HepG2 (cell line): ENCODE measurements around the gene DNASE1. TPM values are rescaled to one million over a fixed set of nuclear protein-coding genes. Genes with fewer than 3 reads are reported as not detected.

Experiments used
- FOXA3 ChIP-seq: IDR thresholded peaks from 2 replicates; pipeline ENCODE4 v1.6.1; 2016; ENCODE audit warnings: missing genetic modification reagents, missing compliant biosample characterization
- KAT7 ChIP-seq: IDR thresholded peaks from 2 replicates; pipeline ENCODE4 v1.6.1; 2018; ENCODE audit warnings: borderline replicate concordance, missing compliant biosample characterization
- MXD4 ChIP-seq: IDR thresholded peaks from 2 replicates; pipeline ENCODE4 v1.6.1; 2016; ENCODE audit warnings: mild to moderate bottlenecking, missing biosample characterization, missing genetic modification reagents
- POLR2AphosphoS2 ChIP-seq: IDR thresholded peaks from 2 replicates; pipeline ENCODE4 v1.6.1; 2011; ENCODE audit warnings: low read depth, low read length, improper control_type of control experiment
- RBAK ChIP-seq: sonication (generic); formaldehyde crosslinking; IDR thresholded peaks from 2 replicates; pipeline ENCODE4 v1.5.1; 2020; ENCODE audit warnings: mild to moderate bottlenecking, missing genetic modification reagents
- REPIN1 ChIP-seq: sonication (generic); formaldehyde crosslinking; IDR thresholded peaks from 2 replicates; pipeline ENCODE4 v1.8.0; 2022; ENCODE audit warnings: missing genetic modification reagents, low read depth, mild to moderate bottlenecking, borderline replicate concordance
- SETDB1 ChIP-seq: sonication (generic); formaldehyde crosslinking; IDR thresholded peaks from 2 replicates; pipeline ENCODE4 v1.5.1; 2020; ENCODE audit warnings: missing genetic modification reagents, mild to moderate bottlenecking, borderline replicate concordance
- SOX13 ChIP-seq, 3 experiments: fragments of 450-650 bp in 1 of 3; sonication (generic) in 1 of 3; formaldehyde crosslinking in 1 of 3; IDR thresholded peaks in 2 of 3; conservative IDR thresholded peaks in 1 of 3; 2 replicates each; pipeline versions ENCODE4 v1.5.0 to v1.6.1; 2016 to 2020; ENCODE audit warnings: antibody characterized with exemption in 1 of 3, mild to moderate bottlenecking in 1 of 3, missing compliant biosample characterization in 1 of 3, missing genetic modification reagents in 1 of 3, moderate library complexity in 1 of 3
- TMF1 ChIP-seq: sonication (generic); formaldehyde crosslinking; IDR thresholded peaks from 2 replicates; pipeline ENCODE4 v1.8.1; 2022; ENCODE audit warnings: low read depth, missing genetic modification reagents
- YEATS4 ChIP-seq: sonication (generic); formaldehyde crosslinking; IDR thresholded peaks from 2 replicates; pipeline ENCODE4 v1.4.0; 2020; ENCODE audit warnings: missing genetic modification reagents, borderline replicate concordance
- ZNF24 ChIP-seq: fragments of 450-650 bp; IDR thresholded peaks from 2 replicates; pipeline ENCODE4 v1.6.1; 2017; ENCODE audit warnings: antibody characterized with exemption, mild to moderate bottlenecking
- ZNF337 ChIP-seq: sonication (generic); formaldehyde crosslinking; IDR thresholded peaks from 2 replicates; pipeline ENCODE4 v1.5.1; 2020; ENCODE audit warnings: missing genetic modification reagents, low read depth, mild to moderate bottlenecking, borderline replicate concordance
- ZNF432 ChIP-seq: sonication (generic); formaldehyde crosslinking; IDR thresholded peaks from 2 replicates; pipeline ENCODE4 v1.5.0; 2020; ENCODE audit warnings: missing genetic modification reagents, mild to moderate bottlenecking, borderline replicate concordance
- ZNF572 ChIP-seq: sonication (generic); formaldehyde crosslinking; IDR thresholded peaks from 2 replicates; pipeline ENCODE4 v1.5.1; 2020; ENCODE audit warnings: mild to moderate bottlenecking, missing genetic modification reagents
- polyA plus RNA-seq, 8 experiments: library from polyadenylated mRNA; depleted of rRNA in 3 of 8; stranded (reverse) in 7 of 8; unstranded in 1 of 8; fragments of >200 nt; fragmentation: Illumina TruSeq in 4 of 8; extraction: Trizol in 4 of 8; gene quantifications; 2 replicates each; pipeline versions ENCODE4 v1.2.1 to v1.2.3, GENCODE V29; 2011 to 2016; ENCODE audit warnings: low read depth in 4 of 8, missing spikeins in 1 of 8, mixed read lengths in 1 of 8; ENCODE audit not compliant: insufficient read depth in 1 of 8
- total RNA-seq, 5 experiments: library from RNA; depleted of rRNA; stranded (reverse); fragments of >200 nt; fragmentation: Illumina TruSeq; extraction: Trizol; gene quantifications; 2 replicates each; pipeline ENCODE4 v1.2.3, GENCODE V29; 2016; ENCODE audit warnings: low read depth in 1 of 5
- TF ChIP-seq, protein P1 (sequence below): sonication (generic); formaldehyde crosslinking; IDR thresholded peaks from 2 replicates; pipeline ENCODE4 v1.4.0; 2020; ENCODE audit warnings: mild to moderate bottlenecking, missing genetic modification reagents
- TF ChIP-seq, protein P2 (sequence below): sonication (generic); formaldehyde crosslinking; IDR thresholded peaks from 2 replicates; pipeline ENCODE4 v1.9.0; 2022; ENCODE audit warnings: low read depth, missing genetic modification reagents
- TF ChIP-seq, protein P3 (sequence below), 2 experiments: fragments of 450-650 bp in 1 of 2; sonication (generic) in 1 of 2; formaldehyde crosslinking in 1 of 2; IDR thresholded peaks; 2 replicates each; pipeline versions ENCODE4 v1.6.1 to v1.8.0; 2016 to 2022; ENCODE audit warnings: antibody characterized with exemption in 1 of 2, mild to moderate bottlenecking in 1 of 2, missing genetic modification reagents in 1 of 2

The DNASE1 gene
- total and polyA plus RNA-seq, 2 of the 13 experiments (the other 11 are each of a cell fraction or from before 2014, with no cell fraction given): 7.1 to 11.1 TPM

DNA sequence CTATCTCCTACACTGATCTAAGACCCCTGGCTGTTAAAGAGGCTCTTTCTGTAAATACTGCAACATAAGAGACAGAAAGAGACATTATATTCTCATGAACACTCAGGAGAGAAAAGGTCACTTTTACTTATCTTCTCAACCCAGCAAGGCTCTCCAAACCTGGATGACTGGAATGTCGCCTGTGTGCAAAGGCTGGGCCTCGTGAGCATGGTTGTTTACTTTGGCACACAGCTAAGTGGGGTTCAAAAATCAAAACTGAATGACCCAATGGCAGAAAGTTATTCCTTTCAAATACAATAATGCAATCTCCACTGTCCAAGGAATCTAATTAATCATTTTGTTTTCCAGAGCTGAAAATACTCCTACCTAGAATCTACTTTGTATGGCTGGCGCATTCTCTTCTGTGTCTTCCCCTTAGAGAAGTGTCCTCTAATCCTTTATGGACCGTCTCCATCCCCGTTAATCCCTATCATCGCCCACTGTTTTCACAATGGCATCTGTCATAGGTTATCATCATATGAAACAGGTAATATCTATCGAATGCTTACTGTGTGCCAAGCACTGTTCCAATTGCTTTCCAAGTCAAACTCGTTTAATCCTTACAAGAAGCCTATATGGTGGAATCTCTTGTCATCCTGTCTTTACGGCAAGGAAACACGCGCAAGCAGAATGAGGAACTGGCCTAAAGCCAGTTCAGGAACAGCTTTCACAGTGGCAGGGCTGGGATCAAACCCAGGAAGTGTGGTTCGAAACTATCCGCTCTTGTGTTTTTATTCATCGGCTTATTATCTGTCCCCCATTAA lies 44.4 kb upstream of the DNASE1 start (continued):
- TF ChIP-seq RBAK (no peak), ZNF572 (CRISPR knock-in tag) (no peak), ZNF337 (no peak), YEATS4 (CRISPR knock-in tag) (no peak), TMF1 (CRISPR knock-in tag) (no peak), POLR2AphosphoS2 (no peak), FOXA3 (CRISPR knock-in tag) (peak; percentile 96), ZNF24 (no peak), KAT7 (no peak), ZNF432 (CRISPR knock-in tag) (no peak), REPIN1 (CRISPR knock-in tag) (no peak), SOX13 (IDR thresholded peaks at IDR 0.05) (no peak), SOX13 (CRISPR knock-in tag; conservative IDR thresholded peaks at IDR 0.05 in 1 of 2, IDR thresholded peaks at IDR 0.05 in 1 of 2) (no peak; a peak in 1 of 4 replicates), SETDB1 (CRISPR knock-in tag) (no peak), MXD4 (CRISPR knock-in tag) (no peak)
- TF ChIP-seq, protein P1, sequence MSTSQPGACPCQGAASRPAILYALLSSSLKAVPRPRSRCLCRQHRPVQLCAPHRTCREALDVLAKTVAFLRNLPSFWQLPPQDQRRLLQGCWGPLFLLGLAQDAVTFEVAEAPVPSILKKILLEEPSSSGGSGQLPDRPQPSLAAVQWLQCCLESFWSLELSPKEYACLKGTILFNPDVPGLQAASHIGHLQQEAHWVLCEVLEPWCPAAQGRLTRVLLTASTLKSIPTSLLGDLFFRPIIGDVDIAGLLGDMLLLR (CRISPR knock-in tag): no peak
- TF ChIP-seq, protein P2, sequence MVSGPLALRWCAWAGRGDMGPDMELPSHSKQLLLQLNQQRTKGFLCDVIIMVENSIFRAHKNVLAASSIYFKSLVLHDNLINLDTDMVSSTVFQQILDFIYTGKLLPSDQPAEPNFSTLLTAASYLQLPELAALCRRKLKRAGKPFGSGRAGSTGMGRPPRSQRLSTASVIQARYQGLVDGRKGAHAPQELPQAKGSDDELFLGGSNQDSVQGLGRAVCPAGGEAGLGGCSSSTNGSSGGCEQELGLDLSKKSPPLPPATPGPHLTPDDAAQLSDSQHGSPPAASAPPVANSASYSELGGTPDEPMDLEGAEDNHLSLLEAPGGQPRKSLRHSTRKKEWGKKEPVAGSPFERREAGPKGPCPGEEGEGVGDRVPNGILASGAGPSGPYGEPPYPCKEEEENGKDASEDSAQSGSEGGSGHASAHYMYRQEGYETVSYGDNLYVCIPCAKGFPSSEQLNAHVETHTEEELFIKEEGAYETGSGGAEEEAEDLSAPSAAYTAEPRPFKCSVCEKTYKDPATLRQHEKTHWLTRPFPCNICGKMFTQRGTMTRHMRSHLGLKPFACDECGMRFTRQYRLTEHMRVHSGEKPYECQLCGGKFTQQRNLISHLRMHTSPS (CRISPR knock-in tag): no peak
- TF ChIP-seq, protein P3, sequence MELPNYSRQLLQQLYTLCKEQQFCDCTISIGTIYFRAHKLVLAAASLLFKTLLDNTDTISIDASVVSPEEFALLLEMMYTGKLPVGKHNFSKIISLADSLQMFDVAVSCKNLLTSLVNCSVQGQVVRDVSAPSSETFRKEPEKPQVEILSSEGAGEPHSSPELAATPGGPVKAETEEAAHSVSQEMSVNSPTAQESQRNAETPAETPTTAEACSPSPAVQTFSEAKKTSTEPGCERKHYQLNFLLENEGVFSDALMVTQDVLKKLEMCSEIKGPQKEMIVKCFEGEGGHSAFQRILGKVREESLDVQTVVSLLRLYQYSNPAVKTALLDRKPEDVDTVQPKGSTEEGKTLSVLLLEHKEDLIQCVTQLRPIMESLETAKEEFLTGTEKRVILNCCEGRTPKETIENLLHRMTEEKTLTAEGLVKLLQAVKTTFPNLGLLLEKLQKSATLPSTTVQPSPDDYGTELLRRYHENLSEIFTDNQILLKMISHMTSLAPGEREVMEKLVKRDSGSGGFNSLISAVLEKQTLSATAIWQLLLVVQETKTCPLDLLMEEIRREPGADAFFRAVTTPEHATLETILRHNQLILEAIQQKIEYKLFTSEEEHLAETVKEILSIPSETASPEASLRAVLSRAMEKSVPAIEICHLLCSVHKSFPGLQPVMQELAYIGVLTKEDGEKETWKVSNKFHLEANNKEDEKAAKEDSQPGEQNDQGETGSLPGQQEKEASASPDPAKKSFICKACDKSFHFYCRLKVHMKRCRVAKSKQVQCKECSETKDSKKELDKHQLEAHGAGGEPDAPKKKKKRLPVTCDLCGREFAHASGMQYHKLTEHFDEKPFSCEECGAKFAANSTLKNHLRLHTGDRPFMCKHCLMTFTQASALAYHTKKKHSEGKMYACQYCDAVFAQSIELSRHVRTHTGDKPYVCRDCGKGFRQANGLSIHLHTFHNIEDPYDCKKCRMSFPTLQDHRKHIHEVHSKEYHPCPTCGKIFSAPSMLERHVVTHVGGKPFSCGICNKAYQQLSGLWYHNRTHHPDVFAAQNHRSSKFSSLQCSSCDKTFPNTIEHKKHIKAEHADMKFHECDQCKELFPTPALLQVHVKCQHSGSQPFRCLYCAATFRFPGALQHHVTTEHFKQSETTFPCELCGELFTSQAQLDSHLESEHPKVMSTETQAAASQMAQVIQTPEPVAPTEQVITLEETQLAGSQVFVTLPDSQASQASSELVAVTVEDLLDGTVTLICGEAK (IDR thresholded peaks at IDR 0.05): no peak
- TF ChIP-seq, protein P3 (CRISPR knock-in tag; IDR thresholded peaks at IDR 0.05): no peak
